Measurements from ENCODE around the gene GRIK3.

GRIK3 gene

GRCh38 chr1:37010011-37010410 is 24.3 kb downstream of the GRIK3 start:
- H3K4me3 ChIP-seq (ENCODE audit: low read length), result no peak overlapping the region
- H3K36me3 ChIP-seq (ENCODE audit: control insufficient read depth, low read depth, low read length), result no peaks in the 10 kb centered on the region
- H3K9ac ChIP-seq (ENCODE audit: low read length), result no peak overlapping the region
- H3K27ac ChIP-seq (ENCODE audit: low read length), result no peak overlapping the region
- H3K27me3 ChIP-seq (ENCODE audit: control insufficient read depth, insufficient read depth, low read length), result no peaks in the 10 kb centered on the region
- H3K9me3 ChIP-seq (ENCODE audit: control insufficient read depth, low read depth, low read length), result no peaks in the 10 kb centered on the region
- peaks cover 6% of the 10 kb centered on the region for H3K4me1 ChIP-seq (ENCODE audit: control insufficient read depth, low read depth, low read length)

DNA sequence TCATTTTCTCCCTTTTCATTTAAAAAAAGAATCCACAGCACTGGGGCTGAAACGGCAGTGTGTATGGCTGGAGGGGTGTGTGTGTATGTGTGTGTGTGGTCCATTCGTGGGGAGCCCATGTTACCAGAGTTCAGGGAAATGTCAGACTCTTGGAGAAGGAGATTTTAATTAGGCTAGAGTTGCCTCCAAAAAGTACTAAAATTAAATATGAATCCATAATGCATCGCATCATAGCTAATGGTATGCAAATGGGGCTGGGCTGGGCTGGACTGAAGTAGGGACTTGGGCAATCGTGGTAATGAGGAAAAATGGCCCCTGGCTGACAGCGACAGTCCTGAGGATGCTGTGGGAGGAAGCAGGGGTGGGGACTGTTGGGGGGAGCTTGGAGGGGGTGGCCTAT is 24.8 kb downstream of the GRIK3 start:
- no peaks in the 10 kb centered on the region for H3K27me3 ChIP-seq (ENCODE audit: control insufficient read depth, insufficient read depth, low read length)
- H3K36me3 ChIP-seq (ENCODE audit: control insufficient read depth, low read depth, low read length), result no peaks in the 10 kb centered on the region
- H3K9ac ChIP-seq (ENCODE audit: low read length), result no peak overlapping the region
- H3K4me3 ChIP-seq (ENCODE audit: low read length), result no peak overlapping the region
- no peak overlapping the region for H3K27ac ChIP-seq (ENCODE audit: low read length)
- no peaks in the 10 kb centered on the region for H3K9me3 ChIP-seq (ENCODE audit: control insufficient read depth, low read depth, low read length)
- peaks cover 6% of the 10 kb centered on the region for H3K4me1 ChIP-seq (ENCODE audit: control insufficient read depth, low read depth, low read length)

GRCh38 chr1:37006132-37006868 is 28.0 kb downstream of the GRIK3 start:
- Histone ChIP-seq H3K9me3 (ENCODE audit: control insufficient read depth, low read depth, low read length) (no peaks in the 10 kb centered on the region), H3K27me3 (ENCODE audit: control insufficient read depth, insufficient read depth, low read length) (no peaks in the 10 kb centered on the region), H3K9ac (ENCODE audit: low read length) (no peak overlapping the region), H3K4me3 (ENCODE audit: low read length) (no peak overlapping the region), H3K27ac (ENCODE audit: low read length) (no peak overlapping the region), H3K36me3 (ENCODE audit: control insufficient read depth, low read depth, low read length) (no peaks in the 10 kb centered on the region), H3K4me1 (ENCODE audit: control insufficient read depth, low read depth, low read length) (peaks cover 14% of the 10 kb centered on the region)

DNA sequence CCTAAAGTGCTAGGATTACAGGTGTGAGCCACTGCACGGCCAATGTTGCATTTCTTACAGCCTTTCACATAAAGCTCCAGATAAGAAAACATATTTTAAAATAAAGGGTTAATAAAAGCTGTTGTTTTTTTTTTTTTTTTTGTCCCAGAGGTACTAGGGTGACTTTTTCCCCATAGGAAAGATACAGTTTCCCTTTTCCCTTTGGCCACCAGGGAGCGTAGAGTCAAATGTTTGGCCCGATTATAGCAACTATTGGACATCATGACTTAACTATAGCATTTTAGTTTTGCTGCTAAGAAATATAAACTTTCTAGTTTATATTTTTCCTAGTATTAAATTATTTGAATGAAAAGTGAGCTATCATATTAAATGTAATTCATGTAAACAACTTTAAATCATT is 31.4 kb downstream of the GRIK3 start:
- H3K4me3 ChIP-seq (ENCODE audit: low read length), result no peak overlapping the region
- H3K9ac ChIP-seq (ENCODE audit: low read length), result no peak overlapping the region
- peaks cover 23% of the 10 kb centered on the region for H3K4me1 ChIP-seq (ENCODE audit: control insufficient read depth, low read depth, low read length)
- H3K36me3 ChIP-seq (ENCODE audit: control insufficient read depth, low read depth, low read length), result no peaks in the 10 kb centered on the region
- H3K27ac ChIP-seq (ENCODE audit: low read length), result no peak overlapping the region
- H3K27me3 ChIP-seq (ENCODE audit: control insufficient read depth, insufficient read depth, low read length), result no peaks in the 10 kb centered on the region
- H3K9me3 ChIP-seq (ENCODE audit: control insufficient read depth, low read depth, low read length), result no peaks in the 10 kb centered on the region

GRCh38 chr1:37001703-37002102 is 32.6 kb downstream of the GRIK3 start:
- Histone ChIP-seq H3K9ac (ENCODE audit: low read length) (no peak overlapping the region), H3K27me3 (ENCODE audit: control insufficient read depth, insufficient read depth, low read length) (no peaks in the 10 kb centered on the region), H3K27ac (ENCODE audit: low read length) (no peak overlapping the region)

DNA sequence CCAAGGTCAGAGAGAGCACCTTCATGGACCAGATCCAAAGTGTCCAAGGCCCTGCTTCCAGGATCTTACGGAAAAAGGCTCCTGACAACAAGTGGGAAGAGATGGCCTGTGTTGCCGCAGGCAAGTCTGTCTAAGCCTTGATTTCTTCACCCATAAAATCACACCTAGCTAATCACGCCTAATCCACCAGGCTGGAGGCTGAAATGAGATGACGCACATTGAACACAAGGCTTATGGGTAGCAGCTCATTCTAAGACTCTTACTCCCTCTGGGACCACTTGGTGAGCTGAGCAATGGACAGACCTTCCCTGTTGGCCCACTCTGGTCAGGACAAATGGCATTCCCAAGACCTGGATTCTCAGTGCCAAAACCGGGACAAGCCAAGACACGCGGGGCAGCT is 38.2 kb downstream of the GRIK3 start:
- Histone ChIP-seq H3K4me1 (ENCODE audit: control insufficient read depth, low read depth, low read length) (peaks cover 7% of the 10 kb centered on the region), H3K9ac (ENCODE audit: low read length) (no peak overlapping the region), H3K27ac (ENCODE audit: low read length) (no peak overlapping the region), H3K4me3 (ENCODE audit: low read length) (no peak overlapping the region), H3K27me3 (ENCODE audit: control insufficient read depth, insufficient read depth, low read length) (no peaks in the 10 kb centered on the region), H3K36me3 (ENCODE audit: control insufficient read depth, low read depth, low read length) (no peaks in the 10 kb centered on the region), H3K9me3 (ENCODE audit: control insufficient read depth, low read depth, low read length) (no peaks in the 10 kb centered on the region)

More at GRCh38 chr1:37001703-37002102, 32.6 kb downstream of the GRIK3 start:
- H3K4me3 ChIP-seq (ENCODE audit: low read length), result no peak overlapping the region
- H3K9me3 ChIP-seq (ENCODE audit: control insufficient read depth, low read depth, low read length), result no peaks in the 10 kb centered on the region
- H3K36me3 ChIP-seq (ENCODE audit: control insufficient read depth, low read depth, low read length), result no peaks in the 10 kb centered on the region
- H3K4me1 ChIP-seq (ENCODE audit: control insufficient read depth, low read depth, low read length), result peaks cover 23% of the 10 kb centered on the region

DNA sequence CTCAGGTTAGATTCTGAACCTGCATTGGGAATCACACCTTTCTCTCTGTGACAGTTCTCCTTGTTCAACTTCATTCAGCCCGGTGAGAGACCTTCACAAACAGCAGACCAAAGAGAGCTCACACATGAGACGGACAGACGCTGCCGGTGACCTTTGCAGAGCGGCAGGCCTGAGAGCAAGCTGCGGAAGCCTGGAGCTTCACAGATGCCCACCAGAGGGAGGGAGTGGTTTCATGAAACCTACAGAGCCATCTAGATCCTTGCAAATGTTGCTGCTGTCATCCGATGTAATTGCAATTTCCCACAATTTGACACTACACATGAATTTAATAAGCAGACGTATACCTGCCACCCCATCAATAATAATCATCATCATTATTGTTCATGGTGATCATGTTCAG is 39.4 kb downstream of the GRIK3 start:
- no peak overlapping the region for H3K4me3 ChIP-seq (ENCODE audit: low read length)
- H3K9me3 ChIP-seq (ENCODE audit: control insufficient read depth, low read depth, low read length), result no peaks in the 10 kb centered on the region
- H3K4me1 ChIP-seq (ENCODE audit: control insufficient read depth, low read depth, low read length), result no peaks in the 10 kb centered on the region
- H3K27ac ChIP-seq (ENCODE audit: low read length), result no peak overlapping the region
- H3K36me3 ChIP-seq (ENCODE audit: control insufficient read depth, low read depth, low read length), result no peaks in the 10 kb centered on the region
- H3K9ac ChIP-seq (ENCODE audit: low read length), result no peak overlapping the region
- no peaks in the 10 kb centered on the region for H3K27me3 ChIP-seq (ENCODE audit: control insufficient read depth, insufficient read depth, low read length)

GRCh38 chr1:36994294-36994693 is 40.0 kb downstream of the GRIK3 start:
- no peak overlapping the region for H3K27ac ChIP-seq (ENCODE audit: low read length)
- no peaks in the 10 kb centered on the region for H3K27me3 ChIP-seq (ENCODE audit: control insufficient read depth, insufficient read depth, low read length)
- H3K4me1 ChIP-seq (ENCODE audit: control insufficient read depth, low read depth, low read length), result no peaks in the 10 kb centered on the region

DNA sequence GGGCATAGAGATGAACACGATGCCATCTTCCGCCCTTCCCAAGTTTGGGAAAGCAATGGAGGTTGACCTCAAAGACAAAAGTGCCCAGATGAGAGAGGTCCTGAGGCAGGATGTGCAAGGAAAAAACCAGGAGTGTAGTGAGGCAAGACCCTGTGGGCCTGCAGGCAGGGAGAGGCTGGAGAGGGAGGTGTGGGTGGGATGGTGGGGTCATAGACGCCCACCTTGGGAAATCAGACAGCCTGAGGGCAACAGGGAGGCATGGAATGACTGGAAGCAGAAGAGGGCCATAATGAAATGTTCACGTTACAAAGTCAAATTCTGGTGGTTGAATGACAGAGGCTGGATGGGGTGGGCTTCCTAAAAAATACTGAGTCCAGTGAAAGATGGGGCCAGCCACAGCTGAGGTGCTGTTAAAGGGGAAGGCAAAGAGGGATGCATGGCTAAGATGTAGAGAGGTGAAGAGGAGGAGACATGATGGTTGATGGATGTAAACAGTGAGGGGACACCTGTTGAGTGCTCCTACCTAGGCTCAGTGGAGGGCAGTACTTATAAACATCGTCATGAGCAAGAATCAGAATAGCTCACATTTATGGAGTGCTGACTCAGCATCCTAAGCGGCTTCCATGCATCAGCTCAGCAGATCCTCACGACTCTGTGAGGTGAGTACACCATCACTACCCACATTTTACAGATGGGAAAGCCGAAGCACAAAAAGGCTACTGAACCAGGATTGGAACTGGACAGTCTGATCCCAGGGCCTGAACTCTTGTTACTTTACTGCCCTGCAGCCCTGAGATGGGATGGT is 42.0 kb downstream of the GRIK3 start:
- Histone ChIP-seq H3K36me3 (ENCODE audit: control insufficient read depth, low read depth, low read length) (no peaks in the 10 kb centered on the region), H3K4me3 (ENCODE audit: low read length) (no peak overlapping the region), H3K4me1 (ENCODE audit: control insufficient read depth, low read depth, low read length) (no peaks in the 10 kb centered on the region), H3K9me3 (ENCODE audit: control insufficient read depth, low read depth, low read length) (no peaks in the 10 kb centered on the region), H3K27ac (ENCODE audit: low read length) (no peak overlapping the region), H3K9ac (ENCODE audit: low read length) (no peak overlapping the region), H3K27me3 (ENCODE audit: control insufficient read depth, insufficient read depth, low read length) (no peaks in the 10 kb centered on the region)

More at GRCh38 chr1:36994294-36994693, 40.0 kb downstream of the GRIK3 start:
- no peak overlapping the region for H3K4me3 ChIP-seq (ENCODE audit: low read length)
- H3K9me3 ChIP-seq (ENCODE audit: control insufficient read depth, low read depth, low read length), result no peaks in the 10 kb centered on the region
- no peak overlapping the region for H3K9ac ChIP-seq (ENCODE audit: low read length)
- no peaks in the 10 kb centered on the region for H3K36me3 ChIP-seq (ENCODE audit: control insufficient read depth, low read depth, low read length)

DNA sequence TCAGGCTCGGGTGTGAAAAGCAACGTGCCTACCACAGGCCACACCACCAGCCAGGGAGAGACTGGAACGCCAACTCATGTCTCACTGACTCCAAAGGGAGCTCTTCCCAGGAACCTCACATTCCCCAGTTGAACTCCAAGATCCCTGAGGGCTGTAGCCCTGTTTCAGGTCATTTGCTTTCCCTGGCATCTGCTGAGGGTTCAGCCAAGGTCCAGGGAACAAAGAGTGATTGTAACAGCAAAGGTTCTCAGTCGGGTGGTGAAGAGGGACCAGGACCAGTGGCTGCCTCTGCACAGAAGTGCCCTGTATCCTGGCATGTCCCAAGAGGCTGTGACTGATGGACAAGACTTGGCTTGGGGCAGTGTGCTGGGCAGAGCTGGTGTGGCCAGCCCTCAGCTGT is 42.8 kb downstream of the GRIK3 start:
- no peak overlapping the region for H3K27ac ChIP-seq (ENCODE audit: low read length)
- H3K4me3 ChIP-seq (ENCODE audit: low read length), result no peak overlapping the region
- no peaks in the 10 kb centered on the region for H3K9me3 ChIP-seq (ENCODE audit: control insufficient read depth, low read depth, low read length)
- no peaks in the 10 kb centered on the region for H3K36me3 ChIP-seq (ENCODE audit: control insufficient read depth, low read depth, low read length)
- no peak overlapping the region for H3K9ac ChIP-seq (ENCODE audit: low read length)
- H3K27me3 ChIP-seq (ENCODE audit: control insufficient read depth, insufficient read depth, low read length), result no peaks in the 10 kb centered on the region
- no peaks in the 10 kb centered on the region for H3K4me1 ChIP-seq (ENCODE audit: control insufficient read depth, low read depth, low read length)

- H3K9ac ChIP-seq (ENCODE audit: low read length), result no peak overlapping the region
- no peaks in the 10 kb centered on the region for H3K9me3 ChIP-seq (ENCODE audit: control insufficient read depth, low read depth, low read length)
- H3K27me3 ChIP-seq (ENCODE audit: control insufficient read depth, insufficient read depth, low read length), result no peaks in the 10 kb centered on the region
- no peak overlapping the region for H3K4me3 ChIP-seq (ENCODE audit: low read length)
- H3K36me3 ChIP-seq (ENCODE audit: control insufficient read depth, low read depth, low read length), result no peaks in the 10 kb centered on the region
- no peaks in the 10 kb centered on the region for H3K4me1 ChIP-seq (ENCODE audit: control insufficient read depth, low read depth, low read length)
- H3K27ac ChIP-seq (ENCODE audit: low read length), result no peak overlapping the region
Measured at GRCh38 chr1:36990928-36991327, 43.4 kb downstream of the GRIK3 start.

DNA sequence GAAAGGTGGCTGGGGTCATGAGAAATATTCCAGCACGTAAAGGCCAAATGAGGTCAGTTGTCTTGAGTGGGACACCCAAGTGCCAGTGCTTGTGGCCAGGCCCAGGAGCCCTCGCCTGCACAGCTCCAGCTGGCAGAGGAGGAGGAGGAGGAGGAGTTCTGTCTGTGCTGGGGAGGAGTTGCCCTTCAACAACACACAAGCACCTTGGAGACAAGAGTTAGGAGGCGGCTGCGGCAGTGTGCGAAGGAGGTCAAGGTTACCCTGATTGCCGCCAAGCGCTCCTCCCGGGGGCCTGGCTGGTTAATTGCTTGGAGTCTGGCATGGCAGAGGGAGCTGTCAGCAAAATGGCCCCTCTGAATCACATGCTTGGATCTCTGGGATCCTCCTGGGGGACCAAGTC is 45.1 kb downstream of the GRIK3 start:
- no peaks in the 10 kb centered on the region for H3K27me3 ChIP-seq (ENCODE audit: control insufficient read depth, insufficient read depth, low read length)
- no peak overlapping the region for H3K27ac ChIP-seq (ENCODE audit: low read length)
- H3K9me3 ChIP-seq (ENCODE audit: control insufficient read depth, low read depth, low read length), result no peaks in the 10 kb centered on the region
- no peak overlapping the region for H3K9ac ChIP-seq (ENCODE audit: low read length)
- H3K4me1 ChIP-seq (ENCODE audit: control insufficient read depth, low read depth, low read length), result no peaks in the 10 kb centered on the region
- no peak overlapping the region for H3K4me3 ChIP-seq (ENCODE audit: low read length)
- no peaks in the 10 kb centered on the region for H3K36me3 ChIP-seq (ENCODE audit: control insufficient read depth, low read depth, low read length)
